Activated T-helper 1 cell treated with anti-CD3 and anti-CD28 coated beads, Interleukin-12 subunit alpha, Interleukin-12 subunit beta, Interleukin-2, Interleukin-4 antibody, amounts not matched to agents 30 ng/mL and 10 ng/mL and 1 ng/mL, durations not matched to agents 14 hours and 24 hours and 36 hours (primary cell): Measurements from ENCODE around the gene CTNNA2. TPM values are rescaled to one million over a fixed set of nuclear protein-coding genes. Genes with fewer than 3 reads are reported as not detected.
"Not testable (repeated sequence)": the region's sequence is repeated elsewhere in the genome, so short reads cannot be mapped to it uniquely, and the experiment has no call there.

ENCODE experiments used
- DNase-seq: peaks from one replicate; pipeline ENCODE4 v3.0.0; 2021; ENCODE audit warnings: low spot score
- H3K27ac Mint-ChIP-seq: one replicate; pipeline ENCODE4 v1.8.0; 2021; ENCODE audit warnings: mild to moderate bottlenecking, mixed read lengths
- H3K27me3 Mint-ChIP-seq: one replicate; pipeline ENCODE4 v1.8.0; 2022; ENCODE audit warnings: mild to moderate bottlenecking, moderate library complexity, mixed read lengths; ENCODE audit not compliant: insufficient read depth
- H3K36me3 Mint-ChIP-seq: one replicate; pipeline ENCODE4 v1.8.0; 2021; ENCODE audit warnings: low read depth, mixed read lengths
- H3K4me1 Mint-ChIP-seq: one replicate; pipeline ENCODE4 v1.8.0; 2021; ENCODE audit warnings: low read depth, mixed read lengths
- H3K4me3 Mint-ChIP-seq: one replicate; pipeline ENCODE4 v1.8.0; 2021; ENCODE audit warnings: mild to moderate bottlenecking, moderate library complexity, mixed read lengths
- H3K9me3 Mint-ChIP-seq: one replicate; pipeline ENCODE4 v1.8.0; 2021; ENCODE audit warnings: mixed read lengths
- intact Hi-C: fragments of 100-400 bp; cut with micrococcal nuclease; formaldehyde crosslinking; loops from one replicate; pipeline ENCODE4 v1.15.1; 2024
- total RNA-seq: library from RNA; stranded (reverse); gene quantifications from 2 replicates; pipeline ENCODE4 v1.2.3, GENCODE V29; 2022

CTNNA2 gene
- total RNA-seq, 1 donor from 2014 or later = not detected

- Mint-ChIP-seq H3K9me3 (no peaks in the 10 kb centered on the region), H3K27me3 (no peaks in the 10 kb centered on the region)
Measured at GRCh38 chr2:80012061-80012460, 499.2 kb downstream of the CTNNA2 start.

GRCh38 chr2:80014637-80015036, 501.8 kb downstream of the CTNNA2 start:
- no peaks in the 10 kb centered on the region for H3K27me3 Mint-ChIP-seq
- no peaks in the 10 kb centered on the region for H3K4me1 Mint-ChIP-seq
- H3K27ac Mint-ChIP-seq = no peak overlapping the region
- H3K4me3 Mint-ChIP-seq = no peak overlapping the region
- no peak for DNase-seq
- H3K36me3 Mint-ChIP-seq = no peaks in the 10 kb centered on the region
- intact Hi-C loops = no loop called here
- no peaks in the 10 kb centered on the region for H3K9me3 Mint-ChIP-seq

More at GRCh38 chr2:80012061-80012460, 499.2 kb downstream of the CTNNA2 start:
- intact Hi-C loops = no loop called here
- DNase-seq = no peak
- H3K27ac Mint-ChIP-seq = no peak overlapping the region
- no peaks in the 10 kb centered on the region for H3K4me1 Mint-ChIP-seq
- no peak overlapping the region for H3K4me3 Mint-ChIP-seq
- no peaks in the 10 kb centered on the region for H3K36me3 Mint-ChIP-seq

GRCh38 chr2:80016171-80016570, 503.3 kb downstream of the CTNNA2 start:
- H3K27me3 Mint-ChIP-seq = no peaks in the 10 kb centered on the region
- no peak for DNase-seq
- H3K36me3 Mint-ChIP-seq = no peaks in the 10 kb centered on the region
- H3K9me3 Mint-ChIP-seq = no peaks in the 10 kb centered on the region
- no peak overlapping the region for H3K27ac Mint-ChIP-seq
- intact Hi-C loops = no loop called here
- no peaks in the 10 kb centered on the region for H3K4me1 Mint-ChIP-seq
- no peak overlapping the region for H3K4me3 Mint-ChIP-seq

GRCh38 chr2:80019571-80020460, 507.0 kb downstream of the CTNNA2 start:
- Mint-ChIP-seq H3K27ac (no peak overlapping the region), H3K9me3 (no peaks in the 10 kb centered on the region), H3K4me3 (no peak overlapping the region), H3K27me3 (no peaks in the 10 kb centered on the region), H3K4me1 (no peaks in the 10 kb centered on the region), H3K36me3 (no peaks in the 10 kb centered on the region)
- no peak for DNase-seq
- intact Hi-C loops = no loop called here

GRCh38 chr2:80022018-80022417, 509.2 kb downstream of the CTNNA2 start:
- H3K4me1 Mint-ChIP-seq = no peaks in the 10 kb centered on the region
- no peaks in the 10 kb centered on the region for H3K27me3 Mint-ChIP-seq
- no peaks in the 10 kb centered on the region for H3K36me3 Mint-ChIP-seq
- intact Hi-C loops = no loop called here
- no peak overlapping the region for H3K4me3 Mint-ChIP-seq
- no peak for DNase-seq
- H3K27ac Mint-ChIP-seq = no peak overlapping the region
- no peaks in the 10 kb centered on the region for H3K9me3 Mint-ChIP-seq

- H3K36me3 Mint-ChIP-seq = no peaks in the 10 kb centered on the region
Measured at GRCh38 chr2:80026040-80026729, 513.3 kb downstream of the CTNNA2 start.

GRCh38 chr2:80028051-80028450, 515.2 kb downstream of the CTNNA2 start:
- H3K27me3 Mint-ChIP-seq = no peaks in the 10 kb centered on the region
- no peak overlapping the region for H3K27ac Mint-ChIP-seq
- no peaks in the 10 kb centered on the region for H3K36me3 Mint-ChIP-seq
- intact Hi-C loops = no loop called here
- H3K9me3 Mint-ChIP-seq = no peaks in the 10 kb centered on the region
- H3K4me3 Mint-ChIP-seq = no peak overlapping the region
- DNase-seq = no peak
- H3K4me1 Mint-ChIP-seq = no peaks in the 10 kb centered on the region

More at GRCh38 chr2:80026040-80026729, 513.3 kb downstream of the CTNNA2 start:
- intact Hi-C loops = no loop called here
- Mint-ChIP-seq H3K4me1 (no peaks in the 10 kb centered on the region), H3K27me3 (no peaks in the 10 kb centered on the region), H3K4me3 (no peak overlapping the region), H3K9me3 (no peaks in the 10 kb centered on the region), H3K27ac (no peak overlapping the region)
- no peak for DNase-seq

GRCh38 chr2:80028584-80028983, 515.7 kb downstream of the CTNNA2 start:
- DNase-seq = no peak
- H3K27ac Mint-ChIP-seq = no peak overlapping the region
- no peaks in the 10 kb centered on the region for H3K36me3 Mint-ChIP-seq

GRCh38 chr2:80030135-80030534, 517.3 kb downstream of the CTNNA2 start:
- DNase-seq = no peak
- Mint-ChIP-seq H3K27ac (no peak overlapping the region), H3K36me3 (no peaks in the 10 kb centered on the region), H3K4me3 (no peak overlapping the region), H3K27me3 (no peaks in the 10 kb centered on the region), H3K9me3 (no peaks in the 10 kb centered on the region), H3K4me1 (no peaks in the 10 kb centered on the region)
- intact Hi-C loops = no loop called here

More at GRCh38 chr2:80028584-80028983, 515.7 kb downstream of the CTNNA2 start:
- H3K4me1 Mint-ChIP-seq = no peaks in the 10 kb centered on the region
- H3K4me3 Mint-ChIP-seq = no peak overlapping the region
- intact Hi-C loops = no loop called here
- H3K27me3 Mint-ChIP-seq = no peaks in the 10 kb centered on the region
- H3K9me3 Mint-ChIP-seq = no peaks in the 10 kb centered on the region

GRCh38 chr2:80032684-80033083, 519.8 kb downstream of the CTNNA2 start:
- intact Hi-C loops, H3K36me3 Mint-ChIP-seq, H3K27me3 Mint-ChIP-seq, H3K4me1 Mint-ChIP-seq, H3K9me3 Mint-ChIP-seq, H3K4me3 Mint-ChIP-seq, DNase-seq, H3K27ac Mint-ChIP-seq: not testable (repeated sequence)

GRCh38 chr2:80035749-80036285, 523.0 kb downstream of the CTNNA2 start:
- intact Hi-C loops = no loop called here
- Mint-ChIP-seq H3K36me3 (no peaks in the 10 kb centered on the region), H3K4me1 (no peaks in the 10 kb centered on the region), H3K9me3 (no peaks in the 10 kb centered on the region), H3K27me3 (no peaks in the 10 kb centered on the region), H3K27ac (no peak overlapping the region), H3K4me3 (no peak overlapping the region)
- no peak for DNase-seq

GRCh38 chr2:80037310-80037709, 524.5 kb downstream of the CTNNA2 start:
- intact Hi-C loops = no loop called here
- H3K4me3 Mint-ChIP-seq = no peak overlapping the region
- no peak overlapping the region for H3K27ac Mint-ChIP-seq
- no peaks in the 10 kb centered on the region for H3K36me3 Mint-ChIP-seq
- no peaks in the 10 kb centered on the region for H3K9me3 Mint-ChIP-seq
- no peaks in the 10 kb centered on the region for H3K4me1 Mint-ChIP-seq
- no peaks in the 10 kb centered on the region for H3K27me3 Mint-ChIP-seq
- DNase-seq = no peak

GRCh38 chr2:80040226-80040625, 527.4 kb downstream of the CTNNA2 start:
- no peak overlapping the region for H3K4me3 Mint-ChIP-seq
- no peaks in the 10 kb centered on the region for H3K4me1 Mint-ChIP-seq
- no peak for DNase-seq
- H3K27ac Mint-ChIP-seq = no peak overlapping the region
- no peaks in the 10 kb centered on the region for H3K27me3 Mint-ChIP-seq
- no peaks in the 10 kb centered on the region for H3K36me3 Mint-ChIP-seq
- H3K9me3 Mint-ChIP-seq = no peaks in the 10 kb centered on the region
- intact Hi-C loops = no loop called here
